Activated CD8-positive, alpha-beta memory T cell treated with anti-CD3 and anti-CD28 coated beads for 48 hours (primary cell): Measurements from ENCODE around the gene MRPS27.
"Not testable (repeated sequence)": the region's sequence is repeated elsewhere in the genome, so short reads cannot be mapped to it uniquely, and the experiment has no call there.

Experiments used
- DNase-seq, 3 experiments: peaks; one replicate each; pipeline ENCODE4 v3.0.0-alpha.2; 2020; ENCODE audit warnings: low read depth in 2 of 3, low spot score in 2 of 3

MRPS27 gene

GRCh38 chr5:72326306-72326649 lies 6.2 kb upstream of the MRPS27 start:
- no peak for DNase-seq

GRCh38 chr5:72325566-72326305 lies 5.7 kb upstream of the MRPS27 start:
- DNase-seq = no peak

GRCh38 chr5:72324189-72324825 lies 4.3 kb upstream of the MRPS27 start:
- DNase-seq = no peak

DNA sequence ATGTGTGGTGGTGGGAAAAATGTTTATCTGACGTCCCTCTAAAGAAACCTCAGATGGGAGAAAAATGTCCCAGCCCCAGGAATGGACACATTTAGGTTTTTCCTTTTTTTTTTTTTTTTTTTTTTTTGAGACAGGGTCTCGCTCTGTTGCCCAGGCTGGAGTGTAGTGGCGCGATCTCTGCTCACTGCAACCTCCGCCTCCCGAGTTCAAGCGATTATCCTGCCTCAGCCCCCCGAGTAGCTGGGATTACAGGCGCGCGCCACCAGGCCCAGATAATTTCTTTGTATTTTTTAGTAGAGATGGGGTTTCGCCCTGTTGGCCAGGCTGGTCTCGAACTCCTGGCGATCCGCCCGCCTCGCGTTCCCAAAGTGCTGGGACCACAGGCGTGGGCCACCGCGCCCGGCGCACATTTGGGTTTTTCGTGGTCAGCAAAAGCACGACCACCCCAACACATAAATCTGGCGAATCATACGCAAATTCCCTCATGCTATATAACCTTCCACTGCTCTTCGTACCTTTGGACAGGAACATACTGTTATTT lies 535 bp downstream of the MRPS27 start:
- not testable (repeated sequence) for DNase-seq

GRCh38 chr5:72314571-72315172 lies 5.4 kb downstream of the MRPS27 start:
- DNase-seq = no peak

DNA sequence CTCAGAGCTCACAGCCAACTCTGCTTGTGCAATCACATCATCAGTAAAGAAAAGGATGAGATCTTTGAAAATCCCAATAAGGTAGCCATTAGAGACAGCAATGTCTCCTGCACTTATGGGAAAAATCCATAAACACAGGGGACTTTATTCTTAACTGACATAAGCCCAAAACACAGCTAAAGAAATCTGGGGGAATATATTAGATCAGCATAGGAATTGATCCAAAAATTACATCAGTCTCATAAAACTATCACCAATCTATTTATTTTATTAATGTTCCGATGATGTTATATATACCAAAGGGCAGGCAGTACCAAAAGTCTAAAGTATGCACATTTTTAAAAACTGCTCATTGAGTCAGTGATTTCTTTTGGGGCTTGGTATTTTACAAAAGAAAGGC lies 6.9 kb downstream of the MRPS27 start:
- DNase-seq = no peak

DNA sequence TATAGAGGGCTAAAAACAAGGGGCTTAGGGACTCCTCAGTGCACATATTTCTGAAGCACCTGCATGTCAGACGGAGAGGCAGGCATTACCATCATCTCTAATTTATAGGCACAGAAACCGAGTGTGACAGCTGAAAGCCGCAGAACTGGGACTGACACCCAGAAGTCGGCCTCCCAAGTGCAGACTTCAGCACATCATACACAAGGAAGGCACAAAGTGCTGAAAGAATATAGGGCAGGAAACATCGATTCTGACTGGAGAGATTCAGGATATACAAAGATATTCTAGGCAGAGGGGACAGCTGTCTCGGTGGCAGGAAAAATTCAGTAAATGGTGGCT lies 11.2 kb downstream of the MRPS27 start:
- no peak for DNase-seq

- peak; percentile 85 to 92 (median 85) for DNase-seq
These were observed 11.8 kb downstream of the MRPS27 start for GRCh38 chr5:72307968-72308852.

DNA sequence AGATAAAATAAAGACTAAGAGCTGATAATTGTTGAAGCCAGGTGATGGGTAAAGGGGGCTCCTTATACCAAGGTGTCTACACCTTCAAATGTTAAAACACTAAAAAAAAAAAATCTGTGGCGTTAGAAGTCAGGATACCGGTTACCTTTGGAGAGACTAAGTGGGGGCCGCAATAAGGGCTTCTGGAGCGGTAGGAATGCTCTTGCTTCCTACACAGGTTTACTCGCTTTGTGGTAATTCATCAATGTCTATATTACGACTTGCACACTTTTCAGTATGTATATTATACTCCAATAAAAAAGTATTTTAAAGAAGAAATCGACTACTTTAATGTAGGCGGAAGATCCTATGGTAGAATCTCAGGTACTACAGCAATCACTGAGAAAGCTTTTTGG lies 12.5 kb downstream of the MRPS27 start:
- DNase-seq = no peak

GRCh38 chr5:72305194-72306142 lies 14.6 kb downstream of the MRPS27 start:
- no peak for DNase-seq

DNA sequence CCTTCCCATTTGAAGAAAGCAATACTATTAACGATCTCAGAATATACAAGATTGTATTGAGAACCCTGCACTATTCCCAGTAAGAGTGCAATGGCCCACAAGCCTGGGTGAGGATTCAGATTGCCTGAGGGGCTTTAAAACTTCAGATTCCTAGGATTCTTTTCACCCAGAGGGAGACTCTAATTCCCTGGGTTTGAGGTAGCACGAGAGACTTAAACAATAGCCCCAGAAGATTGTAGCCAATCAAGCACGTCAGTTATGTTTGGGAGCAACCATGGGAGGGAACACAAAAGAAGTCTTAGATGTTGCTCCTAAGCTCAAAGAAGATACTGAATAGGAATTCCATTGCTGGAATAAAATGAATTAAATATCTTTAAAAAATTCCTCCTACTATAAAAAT lies 17.9 kb downstream of the MRPS27 start:
- DNase-seq = no peak

- DNase-seq = no peak
These were observed 18.5 kb downstream of the MRPS27 start for GRCh38 chr5:72301557-72301956.

DNA sequence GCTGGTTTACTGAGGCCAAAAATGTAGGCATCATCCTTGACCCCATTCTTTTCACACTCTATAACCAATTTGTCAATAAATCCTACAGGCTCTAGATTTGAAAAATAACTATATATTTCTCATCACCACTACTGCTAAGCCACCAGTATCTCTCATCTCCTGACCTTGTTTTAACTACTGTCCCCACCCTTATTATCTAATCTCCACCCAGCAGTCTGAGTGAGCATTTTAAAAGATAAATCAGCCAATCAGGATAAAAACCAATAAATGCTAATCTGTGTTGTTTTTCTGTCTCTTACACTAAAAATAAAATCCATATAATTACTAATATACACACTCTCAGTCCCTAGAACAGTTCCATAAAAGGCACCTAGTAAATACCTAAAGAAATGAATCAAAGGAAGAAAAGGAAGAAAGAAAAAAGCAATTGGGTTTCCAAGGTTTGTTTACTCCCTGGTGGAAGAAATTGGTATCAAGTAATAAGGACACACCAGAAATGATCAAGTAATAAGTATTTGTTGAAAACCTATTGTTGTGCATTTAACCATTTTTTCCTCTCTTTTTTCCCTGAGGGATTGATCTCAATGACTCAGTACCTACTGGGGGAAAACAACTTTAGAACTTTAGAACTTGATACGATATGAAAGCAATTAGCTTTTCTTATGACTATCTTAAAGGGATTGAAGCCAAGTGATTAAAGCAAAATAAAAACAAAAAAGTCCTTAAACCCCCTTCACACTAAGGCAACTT lies 19.3 kb downstream of the MRPS27 start:
- DNase-seq = no peak

GRCh38 chr5:72298711-72299110 lies 21.3 kb downstream of the MRPS27 start:
- no peak for DNase-seq

DNA sequence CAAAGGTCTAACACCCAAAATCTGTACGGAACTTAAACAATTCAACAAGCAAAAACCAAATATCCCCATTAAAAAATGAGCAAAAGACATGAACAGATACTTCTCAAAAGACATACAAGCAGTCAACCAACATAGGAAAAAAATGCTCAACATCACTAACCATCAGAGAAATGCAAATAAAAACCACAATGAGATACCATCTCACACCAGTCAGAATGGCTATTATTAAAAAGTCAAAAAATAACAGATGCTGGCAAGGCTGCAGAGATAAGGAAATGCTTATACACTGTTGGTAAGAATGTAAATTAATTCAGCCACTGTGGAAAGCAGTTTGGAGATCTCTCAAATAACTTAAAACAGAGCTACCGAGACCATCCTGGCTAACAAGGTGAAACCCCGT lies 21.9 kb downstream of the MRPS27 start:
- DNase-seq = not testable (repeated sequence)

- DNase-seq = no peak
These were observed 23.8 kb downstream of the MRPS27 start for GRCh38 chr5:72296256-72296655.

DNA sequence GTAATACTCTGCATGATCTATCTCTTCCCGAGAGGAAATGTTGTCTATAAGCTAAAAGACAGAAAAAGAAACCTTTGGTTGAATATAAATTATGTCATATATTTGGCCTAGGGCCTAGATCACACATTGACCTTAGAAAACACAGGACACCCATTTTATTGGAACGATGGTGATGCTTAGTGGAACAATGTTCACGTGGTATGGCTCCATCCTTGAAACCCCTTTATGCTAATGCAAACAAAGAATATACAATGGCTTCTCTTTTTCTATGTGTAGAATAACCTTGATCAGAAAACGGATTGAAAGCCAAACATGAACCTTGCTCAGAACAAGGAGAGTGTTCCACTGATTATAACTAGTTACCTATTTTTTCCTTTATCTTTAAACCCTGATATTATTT lies 24.5 kb downstream of the MRPS27 start:
- DNase-seq = no peak

DNA sequence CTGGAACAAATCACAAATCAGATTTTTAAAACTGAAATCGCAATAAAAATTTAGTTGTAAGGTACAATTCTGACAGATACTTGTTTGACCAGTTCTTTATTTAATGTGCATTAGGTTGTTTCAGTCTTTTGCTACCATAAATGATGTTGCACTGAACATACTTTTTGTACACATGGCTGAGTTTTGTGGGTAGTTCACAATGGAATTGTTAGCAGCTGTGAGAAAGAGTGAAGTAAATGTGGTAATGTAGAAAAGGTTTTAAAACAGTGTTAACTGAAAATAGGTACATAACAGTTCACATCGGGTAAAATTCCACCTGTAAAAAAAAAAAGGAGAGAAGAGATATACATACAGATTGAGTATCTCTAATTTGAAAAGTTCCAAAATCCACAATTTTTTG lies 25.6 kb downstream of the MRPS27 start:
- no peak for DNase-seq

DNA sequence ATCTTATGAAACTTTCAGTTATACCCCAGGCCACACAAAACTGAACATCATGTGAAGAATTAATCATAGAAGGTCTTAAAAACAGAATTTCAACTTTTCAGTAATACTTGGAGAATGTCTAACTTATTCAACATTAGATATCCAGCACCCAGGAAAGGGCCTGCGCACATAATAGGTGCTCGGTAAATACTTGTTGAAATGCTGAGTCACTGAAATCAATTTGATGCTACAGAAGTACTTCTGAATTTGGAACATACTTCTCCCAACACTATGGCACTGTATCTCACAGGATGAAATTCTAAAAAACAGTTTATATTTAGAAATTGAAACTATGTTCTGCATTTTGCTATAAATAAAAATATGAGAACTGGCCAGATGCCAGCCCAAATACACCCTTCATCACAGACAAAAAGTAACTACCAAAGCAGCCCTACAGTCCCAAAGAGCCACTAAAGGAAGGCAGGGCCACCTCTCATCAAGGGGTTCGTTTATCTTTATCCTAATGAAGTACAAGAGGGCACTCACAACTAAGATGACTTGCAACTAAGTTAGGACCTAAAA lies 26.5 kb downstream of the MRPS27 start:
- DNase-seq = no peak
